Coronary artery (tissue), 2 donors: ENCODE results near the gene KCTD1.

Experiments used
- DNase-seq: peaks from one replicate; pipeline ENCODE4 v3.0.0-alpha.2; 2017; ENCODE audit warnings: low spot score
- H3K27ac ChIP-seq, 2 donors: fragments of 200-600 bp; sonication (generic); one replicate each; pipeline ENCODE4 v1.5.1; 2016 to 2019
- H3K4me3 ChIP-seq: fragments of 200-600 bp; sonication (generic); 2 replicates; pipeline ENCODE4 v1.5.1; 2016; ENCODE audit warnings: mild to moderate bottlenecking, moderate library complexity
- TF ChIP-seq, protein P1 (sequence below): fragments of 200-600 bp; sonication (generic); IDR thresholded peaks from one replicate; pipeline ENCODE4 v1.5.1; 2019; ENCODE audit warnings: antibody characterized with exemption

Gene KCTD1

DNA sequence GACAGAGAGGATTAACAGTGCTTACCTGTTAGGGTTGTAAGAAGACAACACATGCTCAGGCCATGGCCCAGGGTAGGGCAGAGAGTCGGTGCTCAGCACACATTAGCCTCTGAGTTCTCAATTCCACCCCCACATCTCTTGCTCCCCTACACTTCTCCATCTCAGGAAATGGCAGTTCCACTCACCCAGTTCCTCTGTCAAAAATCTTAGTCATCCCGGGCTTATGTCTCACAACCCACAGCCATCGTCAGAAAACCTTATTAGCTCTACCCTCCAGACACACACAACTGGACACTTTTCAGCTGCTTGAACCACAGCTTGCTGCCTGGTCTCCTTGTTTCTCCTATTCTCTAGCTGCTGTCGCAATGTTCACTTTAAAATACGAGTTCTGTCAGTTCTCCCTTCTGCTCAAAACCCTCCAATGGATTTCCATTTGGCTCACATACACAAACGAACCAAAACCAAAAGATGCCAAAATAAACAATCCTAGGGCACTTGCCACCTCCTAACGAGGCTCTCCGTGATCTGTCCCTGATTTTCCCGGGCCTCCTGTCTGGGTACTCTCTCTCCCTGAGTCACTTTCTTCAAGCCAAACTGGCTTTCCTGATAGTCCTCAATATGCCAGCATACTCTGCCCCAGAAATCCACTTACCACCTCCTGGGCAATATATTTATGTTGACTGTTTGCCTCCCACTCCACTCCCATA lies 89.7 kb downstream of the KCTD1 start:
- H3K4me3 ChIP-seq: no peak overlapping the region
- H3K27ac ChIP-seq: no peak overlapping the region
- DNase-seq: no peak
- TF ChIP-seq, protein P1, sequence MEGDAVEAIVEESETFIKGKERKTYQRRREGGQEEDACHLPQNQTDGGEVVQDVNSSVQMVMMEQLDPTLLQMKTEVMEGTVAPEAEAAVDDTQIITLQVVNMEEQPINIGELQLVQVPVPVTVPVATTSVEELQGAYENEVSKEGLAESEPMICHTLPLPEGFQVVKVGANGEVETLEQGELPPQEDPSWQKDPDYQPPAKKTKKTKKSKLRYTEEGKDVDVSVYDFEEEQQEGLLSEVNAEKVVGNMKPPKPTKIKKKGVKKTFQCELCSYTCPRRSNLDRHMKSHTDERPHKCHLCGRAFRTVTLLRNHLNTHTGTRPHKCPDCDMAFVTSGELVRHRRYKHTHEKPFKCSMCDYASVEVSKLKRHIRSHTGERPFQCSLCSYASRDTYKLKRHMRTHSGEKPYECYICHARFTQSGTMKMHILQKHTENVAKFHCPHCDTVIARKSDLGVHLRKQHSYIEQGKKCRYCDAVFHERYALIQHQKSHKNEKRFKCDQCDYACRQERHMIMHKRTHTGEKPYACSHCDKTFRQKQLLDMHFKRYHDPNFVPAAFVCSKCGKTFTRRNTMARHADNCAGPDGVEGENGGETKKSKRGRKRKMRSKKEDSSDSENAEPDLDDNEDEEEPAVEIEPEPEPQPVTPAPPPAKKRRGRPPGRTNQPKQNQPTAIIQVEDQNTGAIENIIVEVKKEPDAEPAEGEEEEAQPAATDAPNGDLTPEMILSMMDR: no peak

DNA sequence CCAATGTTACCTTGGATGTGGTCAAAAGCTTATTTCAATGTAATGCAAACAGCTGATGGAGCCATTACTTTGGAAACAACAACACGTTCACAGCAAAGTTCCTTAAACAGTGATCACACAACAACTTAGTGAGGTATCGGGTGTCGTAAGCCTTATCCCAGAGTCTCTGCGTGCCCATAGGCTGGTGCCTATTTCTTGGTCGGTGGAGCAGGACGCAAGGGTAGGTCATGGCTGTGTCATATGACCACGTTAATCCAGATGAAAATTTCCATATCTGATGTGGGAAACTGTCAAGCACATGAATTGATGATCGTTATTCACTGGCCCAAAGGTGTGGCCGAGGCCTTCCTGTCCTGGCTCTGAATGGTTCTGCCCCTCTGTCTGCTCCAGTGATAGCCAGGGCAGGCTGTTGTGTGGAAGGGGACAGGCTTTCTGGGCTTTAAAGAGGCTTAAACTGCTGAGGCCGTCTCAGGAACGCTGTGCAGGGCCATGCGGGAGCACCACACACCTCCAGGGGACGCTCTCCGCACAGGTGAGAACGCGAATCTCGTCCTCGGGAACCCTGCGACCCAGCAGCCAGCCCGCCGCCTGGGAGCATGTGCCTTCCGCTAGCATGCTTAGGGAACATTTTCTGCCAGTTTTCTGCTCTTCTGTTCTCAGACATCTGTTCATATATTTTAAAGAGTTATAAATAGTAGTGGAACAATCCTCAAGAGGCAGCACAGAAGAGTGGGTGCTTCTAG lies 90.6 kb downstream of the KCTD1 start:
- TF ChIP-seq, protein P1: no peak
- Histone ChIP-seq H3K27ac (no peak overlapping the region), H3K4me3 (no peak overlapping the region)
- no peak for DNase-seq

DNA sequence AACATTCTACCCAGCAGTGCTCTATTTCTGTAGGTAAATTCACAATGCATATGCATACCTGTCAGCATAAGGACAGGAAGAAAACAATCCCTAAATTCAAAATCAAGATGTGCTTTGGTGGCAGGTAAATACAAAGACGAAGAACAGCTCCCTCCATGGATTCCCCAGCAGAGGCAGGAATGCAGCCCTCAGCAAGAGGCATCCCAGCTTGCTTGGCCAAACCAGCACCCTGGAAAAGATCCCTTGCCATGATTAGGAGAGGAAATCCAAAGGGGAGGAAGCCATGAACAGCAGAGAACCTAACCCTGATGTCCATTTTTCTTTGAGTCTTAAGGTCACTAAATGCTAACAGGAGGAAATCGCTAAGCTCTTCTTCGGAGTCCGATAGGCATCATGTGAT lies 91.2 kb downstream of the KCTD1 start:
- DNase-seq: no peak
- TF ChIP-seq, protein P1: no peak
- Histone ChIP-seq H3K27ac (no peak overlapping the region), H3K4me3 (no peak overlapping the region)

DNA sequence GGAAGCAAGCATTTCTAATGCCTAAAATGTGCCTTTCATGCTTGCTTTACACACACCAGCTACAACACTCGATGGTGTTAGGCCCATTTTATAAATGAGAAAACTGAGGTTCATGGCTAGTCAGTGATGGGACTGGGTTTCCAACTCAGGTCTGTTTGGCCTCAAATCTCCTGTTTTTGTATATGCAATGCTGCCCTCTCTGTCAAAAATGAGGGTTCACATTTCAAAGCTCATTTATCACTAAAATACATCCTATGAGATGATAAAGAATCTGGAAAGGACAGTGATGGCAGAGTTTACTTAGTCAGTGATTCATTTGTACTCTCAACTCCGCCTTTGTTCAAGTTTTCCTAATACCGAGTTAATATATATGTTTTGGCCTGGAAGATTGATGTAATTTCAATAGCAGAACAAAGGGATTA lies 92.3 kb downstream of the KCTD1 start:
- no peak for DNase-seq
- H3K27ac ChIP-seq: no peak overlapping the region
- TF ChIP-seq, protein P1: no peak
- no peak overlapping the region for H3K4me3 ChIP-seq

DNA sequence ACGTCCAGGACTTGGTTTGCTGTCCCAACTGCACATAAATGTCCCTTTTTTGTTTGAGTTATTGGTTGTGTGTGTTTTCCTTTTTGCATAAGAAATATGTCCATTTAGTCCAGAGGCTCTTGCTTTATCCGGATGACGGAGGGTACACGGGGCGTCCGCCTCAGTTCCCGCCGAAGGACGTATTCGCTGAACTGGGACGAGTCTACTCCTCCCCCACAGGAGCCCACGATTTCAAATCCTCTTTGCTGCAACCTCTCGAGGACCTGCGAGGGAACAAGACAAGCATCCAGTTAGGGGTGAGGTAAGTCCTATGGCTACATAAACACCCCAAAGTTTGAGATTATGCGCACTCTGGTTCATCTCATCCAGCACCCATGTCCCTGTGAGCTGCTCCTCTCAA lies 92.7 kb downstream of the KCTD1 start:
- H3K4me3 ChIP-seq: no peak overlapping the region
- TF ChIP-seq, protein P1: no peak
- no peak overlapping the region for H3K27ac ChIP-seq
- no peak for DNase-seq

DNA sequence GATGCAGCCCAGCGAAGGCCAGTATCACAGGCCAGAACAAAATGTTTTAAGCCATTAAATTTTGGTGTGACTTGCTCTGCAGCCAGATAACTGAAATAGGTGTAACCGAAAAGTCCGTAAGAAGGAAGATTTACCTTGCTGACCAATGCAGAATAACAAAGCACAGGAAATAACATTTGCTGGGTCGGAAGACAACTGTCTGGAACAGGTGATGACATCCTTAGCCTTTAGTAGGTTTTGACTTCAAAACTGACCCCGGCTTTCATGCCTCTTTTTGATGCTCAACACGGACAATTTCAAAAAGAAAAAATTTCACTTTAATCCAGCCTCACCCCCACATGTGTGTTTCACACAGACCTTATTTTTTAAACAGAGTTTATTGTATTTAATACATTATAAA lies 93.7 kb downstream of the KCTD1 start:
- Histone ChIP-seq H3K27ac (no peak overlapping the region), H3K4me3 (no peak overlapping the region)
- DNase-seq: no peak
- TF ChIP-seq, protein P1: no peak

DNA sequence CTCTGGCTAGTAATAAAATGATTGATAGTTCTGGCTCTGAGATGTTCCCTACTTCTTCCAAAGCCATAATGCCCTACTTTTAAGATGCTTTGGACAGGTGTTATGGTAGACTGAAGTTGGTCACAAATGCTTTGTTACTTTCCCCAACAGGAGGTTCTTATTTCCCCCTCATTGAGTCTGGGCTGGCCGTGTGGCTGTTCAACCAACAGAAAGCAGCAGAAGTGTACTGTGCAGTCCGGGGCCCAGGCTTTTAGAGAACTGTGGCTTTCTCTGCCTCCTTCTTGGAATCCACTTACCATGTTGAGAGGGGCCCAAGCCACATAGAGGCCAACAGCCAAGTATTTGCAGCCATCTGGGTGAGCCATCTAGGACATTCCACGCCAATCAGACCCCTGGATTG lies 94.2 kb downstream of the KCTD1 start:
- H3K4me3 ChIP-seq: no peak overlapping the region
- no peak overlapping the region for H3K27ac ChIP-seq
- TF ChIP-seq, protein P1: no peak
- DNase-seq: no peak
